Suprapubic skin (tissue), 3 donors: ENCODE measurements around the gene C3orf38.

Experiments
- CTCF ChIP-seq, 2 donors: fragments of 200-600 bp in 1 of 2; fragments of 450-650 bp in 1 of 2; sonication (generic) in 1 of 2; IDR thresholded peaks; one replicate each; pipeline ENCODE4 v1.5.1; 2016 to 2019; ENCODE audit warnings: antibody characterized with exemption in 2 of 2, mild to moderate bottlenecking in 1 of 2, moderate library complexity in 1 of 2
- POLR2A ChIP-seq, 2 donors: fragments of 450-650 bp; IDR thresholded peaks; one replicate each; pipeline ENCODE4 v1.6.1; 2017; ENCODE audit warnings: antibody characterized with exemption in 2 of 2, mild to moderate bottlenecking in 2 of 2, moderate library complexity in 2 of 2

GRCh38 chr3:88195951-88196434 lies 46.2 kb downstream of the C3orf38 start:
- TF ChIP-seq CTCF (IDR thresholded peaks at IDR 0.05) (no peak), POLR2A (IDR thresholded peaks at IDR 0.05) (no peak)
